ENCODE results near the gene PWWP2A.

The PWWP2A gene

GRCh38 chr5:160119142-160119904 lies at the start of gene PWWP2A:
Gene PWWP2A (minus strand): TSS chr5:160119450. CDS start chr5:160119388, 62 bp downstream.
- Histone ChIP-seq H2AFZ (peak within 1 kb of the TSS; percentile 99), H3K27me3 (ENCODE audit: control insufficient read depth, insufficient read depth, low read length) (no peaks in the 10 kb centered on the region)
- TF ChIP-seq CTCF (IDR thresholded peaks at IDR 0.05), result no peak

DNA sequence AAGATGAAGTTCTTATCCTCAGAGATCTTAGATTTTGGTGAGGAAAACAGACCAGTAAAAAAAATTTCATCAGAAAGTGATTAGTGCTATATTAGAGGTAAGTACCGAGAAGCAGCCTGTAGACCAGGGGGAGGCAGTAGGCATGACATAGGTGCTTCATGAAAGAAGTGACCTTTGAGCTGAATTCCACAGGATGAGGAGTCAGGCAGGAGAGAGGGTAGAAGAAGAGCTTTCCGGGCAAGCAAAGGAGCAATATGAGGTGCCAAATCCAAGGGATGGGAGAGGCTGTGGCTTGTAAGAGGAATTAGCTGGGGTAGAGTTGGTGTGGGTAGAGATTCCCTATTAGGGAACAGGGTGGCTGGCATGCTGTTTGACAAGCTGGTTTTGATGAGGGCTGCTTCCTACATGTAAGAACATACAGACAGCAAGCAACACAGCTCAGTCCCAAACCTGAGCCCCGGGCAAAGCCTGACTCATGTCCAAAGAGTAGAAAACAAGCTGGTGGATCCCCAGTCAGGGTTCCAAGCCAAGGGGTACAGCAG lies 48.4 kb upstream of the PWWP2A start:
- no peak overlapping the region for H2AFZ ChIP-seq
- no peaks in the 10 kb centered on the region for H3K79me2 ChIP-seq
- H3K27me3 ChIP-seq (ENCODE audit: control insufficient read depth, insufficient read depth, low read length), result no peaks in the 10 kb centered on the region
- TF ChIP-seq CTCF (IDR thresholded peaks at IDR 0.05), result no peak
- H3K27ac ChIP-seq, result no peak overlapping the region
- H3K9ac ChIP-seq, result no peak overlapping the region
- no peak overlapping the region for H3K4me2 ChIP-seq (ENCODE audit: low read length)
- H3K4me3 ChIP-seq (ENCODE audit: low read depth, low read length), result no peak overlapping the region
- no peaks in the 10 kb centered on the region for H3K9me3 ChIP-seq (ENCODE audit: control insufficient read depth, low read length)
- H3K36me3 ChIP-seq (ENCODE audit: control insufficient read depth, insufficient read depth, low read length), result no peaks in the 10 kb centered on the region
- H3K4me1 ChIP-seq, result peaks cover 18% of the 10 kb centered on the region

More at GRCh38 chr5:160119142-160119904, at the start of gene PWWP2A:
- peak within 1 kb of the TSS; percentile 85 for H3K9ac ChIP-seq
- peak within 1 kb of the TSS; percentile 94 for H3K27ac ChIP-seq
- H3K4me3 ChIP-seq (ENCODE audit: low read depth, low read length), result peak within 1 kb of the TSS; percentile 79
- H3K79me2 ChIP-seq, result peaks cover 7% of the 10 kb centered on the region
- H3K9me3 ChIP-seq (ENCODE audit: control insufficient read depth, low read length), result no peaks in the 10 kb centered on the region
- peak within 1 kb of the TSS; percentile 83 for H3K4me2 ChIP-seq (ENCODE audit: low read length)
- no peaks in the 10 kb centered on the region for H3K4me1 ChIP-seq
- no peaks in the 10 kb centered on the region for H3K36me3 ChIP-seq (ENCODE audit: control insufficient read depth, insufficient read depth, low read length)

GRCh38 chr5:160166973-160167623 lies 47.8 kb upstream of the PWWP2A start:
- H3K79me2 ChIP-seq, result no peaks in the 10 kb centered on the region
- H3K9me3 ChIP-seq (ENCODE audit: control insufficient read depth, low read length), result no peaks in the 10 kb centered on the region
- H3K4me3 ChIP-seq (ENCODE audit: low read depth, low read length), result no peak overlapping the region
- peaks cover 18% of the 10 kb centered on the region for H3K4me1 ChIP-seq
- no peak overlapping the region for H3K9ac ChIP-seq
- H3K36me3 ChIP-seq (ENCODE audit: control insufficient read depth, insufficient read depth, low read length), result no peaks in the 10 kb centered on the region
- H3K27ac ChIP-seq, result no peak overlapping the region
- H3K4me2 ChIP-seq (ENCODE audit: low read length), result no peak overlapping the region
- H2AFZ ChIP-seq, result no peak overlapping the region
- TF ChIP-seq CTCF (IDR thresholded peaks at IDR 0.05), result no peak
- no peaks in the 10 kb centered on the region for H3K27me3 ChIP-seq (ENCODE audit: control insufficient read depth, insufficient read depth, low read length)

- H3K9ac ChIP-seq, result no peak overlapping the region
- H3K4me3 ChIP-seq (ENCODE audit: low read depth, low read length), result no peak overlapping the region
- H2AFZ ChIP-seq, result peak overlapping the region; percentile 89
- peaks cover 16% of the 10 kb centered on the region for H3K4me1 ChIP-seq
- TF ChIP-seq CTCF (IDR thresholded peaks at IDR 0.05), result no peak
- no peaks in the 10 kb centered on the region for H3K79me2 ChIP-seq
- no peaks in the 10 kb centered on the region for H3K36me3 ChIP-seq (ENCODE audit: control insufficient read depth, insufficient read depth, low read length)
- no peak overlapping the region for H3K4me2 ChIP-seq (ENCODE audit: low read length)
- no peaks in the 10 kb centered on the region for H3K27me3 ChIP-seq (ENCODE audit: control insufficient read depth, insufficient read depth, low read length)
- peak overlapping the region; percentile 53 for H3K27ac ChIP-seq
- no peaks in the 10 kb centered on the region for H3K9me3 ChIP-seq (ENCODE audit: control insufficient read depth, low read length)
These were observed 47.1 kb upstream of the PWWP2A start for GRCh38 chr5:160166069-160166972.
